HG02943 (cell line): ENCODE measurements around the gene TREML2.
"Not testable (repeated sequence)": the region's sequence is repeated elsewhere in the genome, so short reads cannot be mapped to it uniquely, and the experiment has no call there.

Experiments used
- ATAC-seq: cut with Tn5 transposase; IDR thresholded peaks from one replicate; pipeline ENCODE4 v1.9.1; 2021; ENCODE audit warnings: mild to moderate bottlenecking, low read depth, moderate library complexity; ENCODE audit not compliant: unreplicated experiment

TREML2 gene, protein sequence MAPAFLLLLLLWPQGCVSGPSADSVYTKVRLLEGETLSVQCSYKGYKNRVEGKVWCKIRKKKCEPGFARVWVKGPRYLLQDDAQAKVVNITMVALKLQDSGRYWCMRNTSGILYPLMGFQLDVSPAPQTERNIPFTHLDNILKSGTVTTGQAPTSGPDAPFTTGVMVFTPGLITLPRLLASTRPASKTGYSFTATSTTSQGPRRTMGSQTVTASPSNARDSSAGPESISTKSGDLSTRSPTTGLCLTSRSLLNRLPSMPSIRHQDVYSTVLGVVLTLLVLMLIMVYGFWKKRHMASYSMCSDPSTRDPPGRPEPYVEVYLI

DNA sequence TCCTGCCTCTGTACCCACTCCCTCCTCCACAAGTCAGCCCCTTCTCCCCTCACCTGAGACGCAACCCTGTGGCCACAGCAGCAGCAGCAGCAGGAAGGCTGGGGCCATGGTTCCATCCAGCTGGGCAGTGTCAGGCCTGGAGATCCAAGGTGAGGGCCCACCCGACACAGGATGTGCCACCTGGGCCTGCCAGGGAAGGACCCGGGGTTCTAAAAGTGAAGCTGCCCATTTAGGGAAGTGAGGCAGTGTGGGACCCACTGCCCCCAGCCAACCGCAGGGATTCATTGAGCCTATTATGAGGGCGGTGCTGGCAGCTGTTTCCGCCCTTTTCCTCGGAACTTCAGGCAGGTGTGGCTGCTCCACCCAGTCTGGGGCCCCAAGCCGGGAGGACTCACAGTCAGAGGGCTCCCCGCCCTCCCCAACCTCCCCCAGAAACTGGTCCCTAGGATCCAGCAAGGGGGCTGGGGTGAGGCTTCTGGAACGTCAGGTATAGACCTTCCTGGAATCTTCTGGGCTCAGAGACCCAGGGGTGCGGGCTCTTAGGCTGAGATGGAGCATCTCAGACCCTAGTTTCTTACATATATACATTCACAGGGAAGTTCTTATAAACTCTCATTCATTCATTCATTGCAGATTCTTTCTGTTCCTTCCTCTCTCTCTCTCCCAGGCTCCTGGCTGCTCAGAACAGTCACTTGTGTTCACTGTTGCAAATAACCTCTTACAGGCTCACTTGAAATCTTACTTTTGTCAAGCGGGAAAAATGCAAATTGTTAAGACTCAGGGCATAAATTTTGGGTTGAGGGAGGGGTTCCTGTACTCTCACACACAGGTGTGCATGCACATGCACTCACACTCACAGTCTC lies at the start of gene TREML2:
Gene TREML2, minus strand, starts transcription at position 249 of the 863 bp plus-strand sequence. Its CDS starts 141 bp downstream, at position 108.
- no peak for ATAC-seq

DNA sequence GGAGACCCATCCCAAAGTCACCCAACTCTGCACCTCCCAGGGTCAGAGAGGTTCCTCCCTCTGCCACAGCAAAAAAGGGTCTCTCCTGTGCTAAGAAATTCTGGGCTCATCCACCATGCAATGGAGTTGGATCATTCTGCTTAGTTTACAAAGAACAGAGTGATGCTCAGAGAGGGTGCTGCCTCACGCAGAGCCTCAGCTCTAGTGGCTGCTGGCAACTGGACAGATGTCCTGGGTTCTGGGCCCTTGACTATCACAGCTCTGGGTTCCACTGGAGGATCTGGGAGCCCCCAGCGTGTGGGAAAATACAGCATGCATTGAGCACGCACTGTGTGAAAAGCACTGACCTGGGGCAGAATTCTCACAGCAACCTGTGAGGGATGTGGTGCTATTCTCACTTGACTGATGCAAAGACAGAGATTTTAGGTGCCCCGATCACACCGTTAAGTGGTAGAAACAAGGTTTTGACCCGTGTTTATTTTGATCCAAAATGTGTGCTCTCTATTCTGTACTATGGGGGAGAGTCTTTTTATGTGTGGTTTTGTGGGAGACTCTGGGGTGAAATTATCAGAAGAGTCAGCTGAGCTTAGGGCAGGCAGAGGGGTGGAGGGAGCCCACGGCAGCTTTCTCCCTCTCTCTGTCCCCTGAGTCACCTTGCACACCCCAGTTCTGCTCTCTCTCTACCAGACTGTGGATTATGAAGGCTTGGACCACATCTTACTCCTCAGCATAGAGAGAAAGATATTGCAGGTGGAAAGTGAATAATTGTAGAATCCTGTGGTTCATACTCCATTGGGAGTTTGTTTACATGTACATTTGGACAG lies 47.1 kb upstream of the TREML2 start:
- no peak for ATAC-seq

DNA sequence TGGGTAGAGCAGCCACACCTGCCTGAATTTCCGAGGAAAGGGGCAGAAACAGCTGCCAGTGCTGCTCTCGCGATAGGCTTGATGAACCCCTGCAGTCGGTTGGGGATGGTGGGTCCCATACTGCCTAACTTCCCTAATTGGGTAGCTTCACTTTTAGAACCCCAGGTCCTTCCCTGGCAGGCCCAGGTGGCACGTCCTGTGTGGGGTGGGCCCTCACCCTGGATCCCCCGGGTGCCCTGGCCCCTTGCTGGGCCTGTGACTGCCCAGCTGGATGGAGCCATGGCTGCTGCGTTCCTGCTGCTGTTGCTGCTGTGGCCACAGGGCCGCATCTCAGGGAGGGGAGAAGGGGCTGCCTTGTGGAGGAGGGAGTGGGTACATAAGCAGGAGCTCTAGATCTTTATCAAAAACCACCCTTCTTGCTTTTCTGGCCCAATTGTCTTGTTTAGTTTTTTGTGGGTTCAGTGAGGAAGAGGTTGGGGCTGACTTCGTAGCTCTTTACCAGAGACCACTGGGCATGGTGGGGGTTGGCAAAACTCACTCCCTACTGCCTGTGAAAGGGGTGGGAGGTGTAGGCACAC lies 46.4 kb upstream of the TREML2 start:
- ATAC-seq, result no peak

DNA sequence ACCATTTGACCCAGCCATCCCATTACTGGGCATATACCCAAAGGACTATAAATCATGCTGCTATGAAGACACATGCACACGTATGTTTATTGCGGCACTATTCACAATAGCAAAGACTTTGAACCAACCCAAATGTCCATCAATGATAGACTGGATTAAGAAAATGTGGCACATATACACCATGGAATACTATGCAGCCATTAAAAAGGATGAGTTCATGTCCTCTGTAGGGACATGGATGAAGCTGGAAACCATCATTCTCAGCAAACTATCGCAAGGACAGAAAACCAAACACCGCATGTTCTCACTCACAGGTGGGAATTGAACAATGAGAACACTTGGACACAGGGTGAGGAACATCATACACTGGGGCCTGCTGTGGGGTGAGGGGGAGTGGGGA lies 45.6 kb upstream of the TREML2 start:
- ATAC-seq, result not testable (repeated sequence)

DNA sequence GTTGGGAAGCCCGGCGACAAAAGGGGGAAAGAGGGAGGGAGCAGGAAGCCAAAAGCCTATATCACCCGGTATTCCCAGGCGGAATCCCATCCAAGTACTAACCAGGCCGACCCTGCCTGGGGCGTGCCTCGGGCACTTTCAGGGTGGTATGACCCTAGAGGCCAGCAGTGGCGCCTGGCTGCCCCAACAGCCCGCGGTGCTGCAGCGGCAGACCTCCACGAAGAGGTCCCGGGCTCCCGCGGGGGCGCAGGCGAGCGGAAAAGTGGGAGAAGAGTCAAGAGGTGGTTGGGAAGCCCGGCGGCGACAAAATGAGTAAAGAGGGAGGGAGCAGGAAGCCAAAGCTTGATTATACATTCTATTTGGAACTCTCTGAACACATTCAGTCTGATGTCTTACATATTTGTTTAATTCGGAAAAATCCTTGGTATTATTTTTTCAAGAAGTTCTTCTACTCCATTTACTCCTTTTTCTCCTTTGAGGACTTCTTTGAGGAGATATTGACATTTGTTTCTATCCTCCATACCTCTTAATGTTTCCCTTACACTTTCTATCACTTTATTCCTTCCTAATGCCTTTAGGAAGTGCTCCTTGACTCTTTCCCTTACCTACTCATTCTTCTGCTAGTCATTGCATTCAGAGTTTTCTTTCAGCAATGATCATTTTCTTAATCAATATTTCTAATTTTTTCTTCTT lies 38.7 kb upstream of the TREML2 start:
- no peak for ATAC-seq

DNA sequence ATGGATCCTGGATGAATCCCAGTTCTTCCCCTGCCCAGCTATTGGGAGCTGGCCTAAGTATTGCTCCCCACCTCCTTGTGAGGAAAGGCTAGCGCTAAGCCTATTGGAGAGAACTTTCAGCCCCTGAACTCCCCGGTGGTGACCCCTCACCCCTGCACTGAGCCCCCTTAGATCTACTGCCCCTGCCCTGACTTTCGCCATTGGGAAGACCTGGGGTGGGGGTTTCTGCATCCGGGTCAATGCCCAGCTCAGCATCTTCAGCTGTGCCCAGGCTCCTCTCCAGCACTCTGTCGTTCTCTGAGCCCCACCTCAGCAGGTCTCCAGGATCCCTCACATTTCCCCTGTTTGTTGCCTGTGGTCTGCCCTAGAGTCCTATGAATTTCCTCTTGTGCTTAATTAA lies 36.2 kb upstream of the TREML2 start:
- ATAC-seq, result no peak

DNA sequence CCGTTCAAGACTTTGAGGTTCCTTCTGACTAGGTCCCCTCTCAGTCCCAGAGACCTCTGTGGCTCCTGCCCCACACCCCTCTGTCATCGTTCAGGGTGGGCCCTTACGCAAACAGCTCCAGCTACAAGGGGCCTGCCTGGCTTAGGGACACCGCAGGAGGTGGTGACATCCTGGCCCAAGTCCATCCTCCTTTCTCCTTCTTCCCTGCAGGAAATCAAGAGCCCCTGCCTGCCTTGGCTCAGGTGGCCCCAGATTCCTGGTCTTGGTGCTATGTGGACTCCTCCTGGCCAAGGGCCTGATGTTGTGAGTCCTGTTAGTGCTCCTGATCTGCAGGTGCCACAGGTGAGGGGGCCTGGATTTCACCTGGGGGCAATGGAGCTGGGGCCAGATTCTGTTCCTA lies 35.3 kb upstream of the TREML2 start:
- ATAC-seq, result no peak

DNA sequence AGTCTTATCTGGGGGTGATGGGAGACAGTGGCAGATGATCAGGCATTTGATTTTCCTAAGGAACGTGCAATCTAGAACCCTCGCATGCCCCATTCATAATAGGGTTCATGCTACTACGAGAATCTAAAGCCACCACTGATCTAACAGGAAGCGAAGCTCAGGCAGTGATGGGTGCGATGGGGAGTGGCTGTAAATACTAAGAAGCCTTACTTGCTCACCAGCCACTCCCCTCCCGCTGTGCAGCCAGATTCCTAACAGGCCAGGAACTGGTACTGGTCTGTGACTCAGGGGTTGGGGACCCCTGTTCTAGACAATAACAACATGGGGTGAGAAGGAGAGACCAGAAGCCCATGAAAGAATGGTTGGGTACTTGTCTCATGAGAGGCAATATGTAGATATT lies 31.7 kb upstream of the TREML2 start:
- ATAC-seq, result no peak

DNA sequence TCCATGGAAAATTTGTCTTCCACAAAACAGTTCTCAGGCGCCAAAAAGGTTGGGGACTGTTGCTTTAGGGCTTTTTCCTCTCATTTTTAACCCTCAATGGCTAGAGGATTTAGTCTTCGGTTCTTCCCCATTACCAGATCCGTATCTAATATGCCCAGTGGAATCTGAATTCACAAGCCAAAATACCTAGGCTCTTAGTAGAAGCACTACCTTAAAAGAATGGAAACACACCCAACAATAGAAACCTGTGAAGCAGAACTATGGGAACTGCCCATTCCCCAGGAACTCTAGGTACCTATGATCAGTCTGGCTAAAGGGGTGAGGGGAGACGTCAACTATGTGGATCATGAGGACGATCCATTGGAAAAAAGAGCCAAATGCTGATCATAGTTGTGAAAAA lies 30.3 kb upstream of the TREML2 start:
- ATAC-seq, result no peak

DNA sequence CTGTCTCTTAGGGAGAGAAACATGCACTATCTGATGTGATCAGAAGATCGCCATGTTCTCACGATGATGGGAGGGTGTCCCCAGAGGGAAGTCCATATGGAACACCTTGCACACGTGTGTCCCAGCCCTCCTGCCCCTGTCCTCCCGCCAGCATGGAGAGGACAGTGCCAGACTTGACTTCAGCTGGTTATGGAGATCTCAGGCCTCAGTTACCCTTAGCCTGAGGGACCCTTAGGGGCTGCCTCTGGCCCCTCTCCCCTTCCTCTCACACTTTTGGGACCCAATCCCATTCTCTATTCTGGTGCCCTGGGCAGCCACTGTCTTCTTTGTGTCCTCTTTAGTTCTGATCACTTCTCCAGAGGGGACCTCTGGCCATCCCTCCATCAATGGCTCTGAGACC lies 28.8 kb upstream of the TREML2 start:
- ATAC-seq, result no peak

DNA sequence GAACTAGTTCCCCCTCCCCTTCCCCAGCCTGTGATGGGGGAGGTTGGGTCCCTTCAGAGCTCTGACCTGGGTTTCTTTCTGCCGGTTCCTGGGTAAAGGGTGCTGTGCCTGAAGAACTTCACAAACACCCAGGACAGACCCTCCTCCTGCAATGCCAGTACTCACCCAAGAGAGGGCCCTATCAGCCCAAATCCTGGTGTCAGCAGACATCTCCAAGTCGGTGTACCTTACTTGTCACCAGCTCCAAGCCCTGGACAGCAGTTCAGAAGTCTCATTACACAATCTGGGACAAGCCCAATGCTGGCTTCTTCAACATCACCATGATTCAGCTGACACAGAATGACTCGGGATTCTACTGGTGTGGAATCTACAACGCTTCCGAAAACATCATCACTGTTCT lies 27.7 kb upstream of the TREML2 start:
- ATAC-seq, result no peak

DNA sequence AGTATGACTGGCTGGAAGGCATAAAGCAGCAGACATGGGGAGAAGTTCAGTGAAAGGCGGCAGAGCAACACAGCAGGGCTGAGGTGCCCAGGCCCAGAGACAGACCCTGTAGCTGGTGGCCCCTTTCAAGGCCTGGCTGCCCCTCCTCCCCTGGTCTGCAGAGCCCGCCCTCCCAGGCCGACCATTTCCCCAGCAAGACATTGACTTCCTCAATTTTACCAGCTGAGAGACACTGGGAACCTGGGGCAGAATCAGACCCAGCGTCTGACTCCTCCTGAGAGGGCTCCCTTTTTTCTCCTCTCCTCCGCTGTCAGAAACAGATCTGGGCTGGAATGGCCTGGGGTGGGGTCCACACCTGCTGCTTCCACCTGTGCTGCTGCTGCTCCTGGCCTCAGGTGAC lies 27.1 kb upstream of the TREML2 start, which contains the start of gene TREML4:
Gene TREML4, plus strand, starts transcription at position 254 of the 400 bp plus-strand sequence. Its CDS starts 79 bp downstream, at position 333.
- no peak for ATAC-seq

DNA sequence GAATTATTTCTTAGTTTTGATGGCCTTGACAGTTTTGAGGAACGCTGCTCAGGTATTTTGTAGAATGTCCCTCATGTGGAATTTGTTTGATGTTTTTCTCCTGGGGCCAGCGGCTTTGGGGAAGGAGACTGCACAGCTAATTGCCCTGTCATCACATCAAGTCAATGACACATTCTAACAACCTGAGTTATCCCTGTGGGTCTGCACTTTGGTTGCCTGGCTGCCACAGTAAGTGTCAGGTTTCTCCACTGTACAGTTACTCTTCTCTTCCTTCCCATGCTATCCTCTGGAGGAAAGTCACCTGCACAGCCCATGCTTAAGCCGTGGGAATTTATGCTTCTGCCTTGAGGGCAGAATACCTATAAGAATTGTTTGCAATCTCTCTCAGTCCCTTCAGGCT lies 25.8 kb upstream of the TREML2 start:
- ATAC-seq, result no peak

DNA sequence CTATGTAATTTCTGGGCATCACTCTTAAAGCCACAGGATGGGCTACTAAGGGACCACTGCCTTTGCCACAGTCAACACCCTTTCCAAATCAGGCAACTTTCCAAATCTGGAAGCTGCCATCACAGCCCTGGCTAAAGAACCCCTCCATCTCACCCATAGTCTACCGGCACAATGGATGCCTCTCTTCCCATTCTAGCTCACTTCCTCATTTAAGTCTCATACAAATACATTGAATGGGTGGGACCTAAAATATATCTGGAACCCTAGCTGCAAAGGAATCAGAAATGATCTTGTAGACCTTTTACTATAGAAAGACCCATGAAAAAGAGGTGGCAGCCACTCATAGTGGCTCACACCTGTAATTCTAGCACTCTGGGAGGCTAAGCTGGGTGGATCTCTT lies 23.9 kb upstream of the TREML2 start:
- ATAC-seq, result no peak

DNA sequence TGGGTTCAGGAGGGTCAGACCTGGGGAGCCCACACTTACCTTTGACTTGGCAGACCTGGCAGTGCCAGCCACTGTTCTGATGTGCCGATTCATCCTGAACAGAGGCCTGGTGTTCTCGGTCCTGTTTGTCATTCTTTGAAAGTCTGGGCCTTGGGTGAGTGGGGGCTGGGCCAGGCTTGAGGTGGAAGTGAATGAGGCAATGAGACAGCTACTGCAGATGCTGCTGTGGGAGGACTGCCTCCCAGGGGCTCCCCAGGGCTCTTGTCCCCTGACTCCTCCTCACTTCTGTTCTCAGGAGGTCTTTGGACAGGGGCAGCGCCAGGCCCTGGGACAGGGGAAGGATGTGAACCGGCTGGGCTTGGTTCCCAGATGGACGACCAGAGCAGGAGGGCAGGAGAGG lies 21.6 kb upstream of the TREML2 start:
- no peak for ATAC-seq

DNA sequence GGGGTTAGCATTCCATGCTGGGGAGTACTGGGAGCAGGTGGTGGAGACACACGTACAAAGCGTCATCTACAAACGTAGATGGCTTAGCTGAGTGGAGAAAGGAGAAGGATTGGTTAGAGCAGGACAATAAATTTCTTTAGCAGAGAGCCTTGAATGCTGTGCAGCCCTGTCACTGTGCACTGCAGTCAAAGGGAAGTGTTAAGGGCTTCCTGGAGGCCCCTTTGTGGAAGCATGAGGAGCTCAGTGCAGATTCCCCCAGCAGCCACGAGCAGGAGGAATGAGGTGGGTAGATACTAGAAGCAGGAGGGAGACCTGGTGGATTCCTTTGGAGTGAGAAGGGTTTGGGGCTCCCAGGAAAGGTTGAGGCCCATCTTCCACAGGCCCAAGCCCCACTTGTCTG lies 21.1 kb upstream of the TREML2 start:
- ATAC-seq, result no peak

DNA sequence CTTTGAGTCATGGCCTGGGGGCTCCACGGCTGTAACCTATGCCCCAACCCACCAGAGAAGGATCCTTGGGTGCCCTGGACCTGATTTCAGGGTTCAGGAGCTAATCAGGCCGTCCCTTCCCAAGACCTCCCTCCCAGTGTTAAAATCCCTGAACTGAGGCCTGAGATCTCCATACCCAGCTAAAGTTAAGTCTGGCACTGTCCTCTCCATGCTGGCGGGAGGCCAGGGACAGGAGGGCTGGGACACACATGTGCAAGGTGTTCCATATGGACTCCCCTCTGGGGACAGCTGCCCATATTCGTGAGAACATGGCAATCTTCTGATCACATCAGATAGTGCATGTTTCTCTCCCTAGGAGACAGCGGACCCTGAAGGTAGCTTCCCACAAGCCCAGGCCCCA lies 15.7 kb upstream of the TREML2 start:
- no peak for ATAC-seq

DNA sequence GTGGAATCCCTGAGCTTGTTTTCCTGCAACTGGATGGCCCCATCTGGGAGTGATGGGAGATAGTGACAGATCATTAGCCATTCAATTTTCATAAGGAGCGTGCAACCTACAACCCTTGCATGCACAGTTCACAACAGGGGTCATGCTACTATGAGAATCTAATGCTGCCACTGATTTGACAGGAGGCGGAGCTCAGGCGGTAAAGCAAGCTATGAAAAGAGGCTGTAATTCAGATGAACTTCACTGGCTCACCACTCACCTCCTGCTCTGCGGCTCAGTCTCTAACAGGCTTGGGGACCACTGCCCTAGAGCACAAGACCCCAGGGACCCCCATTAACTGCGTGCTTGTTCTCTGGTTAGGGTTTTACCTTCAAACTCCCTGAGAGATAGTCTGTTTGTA lies 14.8 kb upstream of the TREML2 start:
- no peak for ATAC-seq

DNA sequence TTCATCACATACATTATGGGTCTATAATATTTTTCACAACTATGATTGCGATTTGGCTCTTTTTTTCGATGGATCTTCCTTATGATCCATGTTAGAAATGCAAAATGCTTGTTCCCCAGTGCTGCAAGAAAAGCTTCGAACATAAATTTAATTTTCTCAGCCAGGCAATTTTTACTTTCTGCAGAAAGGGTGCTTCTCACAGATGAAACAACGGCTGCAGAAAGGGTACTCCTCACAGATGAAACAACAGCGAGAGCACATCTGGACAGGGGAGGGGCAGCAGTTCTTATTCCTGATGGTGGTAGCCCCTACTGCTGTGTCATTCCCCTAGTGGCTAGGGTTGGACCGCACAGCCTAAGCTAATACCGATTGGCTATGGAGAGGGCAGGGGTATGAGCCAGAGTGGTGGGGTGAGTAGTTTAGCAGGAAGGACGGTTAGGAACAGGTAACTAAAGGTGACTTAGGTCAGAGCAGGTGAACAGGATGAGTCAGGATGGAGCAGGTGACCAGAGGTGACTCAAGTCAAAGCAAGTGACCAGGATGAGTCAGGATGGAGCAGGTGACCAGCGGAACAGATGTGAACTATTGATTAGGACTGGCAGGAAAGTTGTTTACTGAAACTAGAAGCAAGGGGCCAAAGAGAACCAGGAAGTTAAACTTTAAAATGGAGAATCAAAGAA lies 13.8 kb upstream of the TREML2 start:
- ATAC-seq, result no peak
